ENCODE results near the gene RNF168. TPM values are rescaled to one million over a fixed set of nuclear protein-coding genes. Genes with fewer than 3 reads are reported as not detected.
"Not testable (repeated sequence)": the region's sequence is repeated elsewhere in the genome, so short reads cannot be mapped to it uniquely, and the experiment has no call there.

The RNF168 gene
- total and polyA plus RNA-seq, 8 donors = 4.4 to 27.8 (median 6.5) TPM

GRCh38 chr3:196525141-196525540 is 21.6 kb upstream of the RNF168 start:
- Histone ChIP-seq H3K4me1 (peaks cover 0 to 9% (median 4%) of the 10 kb centered on the region in 4 donors), H3K27ac (no peak overlapping the region), H3K36me3 (no peaks in the 10 kb centered on the region), H3K9me3 (peaks cover 3 to 30% (median 15%) of the 10 kb centered on the region in 4 donors), H3K4me3 (no peak overlapping the region), H3K27me3 (peaks cover 0 to 6% (median 0%) of the 10 kb centered on the region in 3 donors)
- 81 to 88% (median 87%) methylated on average over 4 of the region's 4 CpGs for WGBS, 5 donors
- DNase-seq = no peak
- TF ChIP-seq EP300 (IDR thresholded peaks at IDR 0.05) (no peak), POLR2A (IDR thresholded peaks at IDR 0.05) (no peak), CTCF (IDR thresholded peaks at IDR 0.05) (no peak), POLR2AphosphoS5 (IDR thresholded peaks at IDR 0.05) (no peak)
- intact Hi-C loops (cut with DNase I; ENCODE audit: low total_unique reads) = no loop called here

- intact Hi-C loops (cut with DNase I; ENCODE audit: low total_unique reads) = no loop called here
- DNase-seq = no peak
- no peak overlapping the region for H3K27ac ChIP-seq
- peaks cover 0 to 6% (median 0%) of the 10 kb centered on the region in 3 donors for H3K27me3 ChIP-seq
- no peaks in the 10 kb centered on the region for H3K36me3 ChIP-seq
- H3K9me3 ChIP-seq = peaks cover 7 to 36% (median 21%) of the 10 kb centered on the region in 4 donors
- WGBS, 5 donors = 55 to 70% (median 63%) methylated on average over 5 of the region's 5 CpGs
- TF ChIP-seq POLR2A (IDR thresholded peaks at IDR 0.05) = no peak
- no peak for TF ChIP-seq EP300 (IDR thresholded peaks at IDR 0.05)
- TF ChIP-seq POLR2AphosphoS5 (IDR thresholded peaks at IDR 0.05) = no peak
- no peak for TF ChIP-seq CTCF (IDR thresholded peaks at IDR 0.05)
- H3K4me1 ChIP-seq = peaks cover 0 to 9% (median 4%) of the 10 kb centered on the region in 4 donors
- H3K4me3 ChIP-seq = no peak overlapping the region
Measured at GRCh38 chr3:196524527-196524926, 21.0 kb upstream of the RNF168 start.

GRCh38 chr3:196523841-196524240 is 20.3 kb upstream of the RNF168 start:
- no peak for TF ChIP-seq CTCF (IDR thresholded peaks at IDR 0.05)
- TF ChIP-seq POLR2AphosphoS5 (IDR thresholded peaks at IDR 0.05) = no peak
- TF ChIP-seq EP300 (IDR thresholded peaks at IDR 0.05) = no peak
- no peak for TF ChIP-seq POLR2A (IDR thresholded peaks at IDR 0.05)
- DNase-seq = no peak
- intact Hi-C loops (cut with DNase I; ENCODE audit: low total_unique reads) = no loop called here
- Histone ChIP-seq H3K4me3 (no peak overlapping the region), H3K9me3 (peaks cover 12 to 42% (median 28%) of the 10 kb centered on the region in 4 donors), H3K4me1 (peaks cover 0 to 6% (median 3%) of the 10 kb centered on the region in 4 donors), H3K27ac (no peak overlapping the region), H3K36me3 (no peaks in the 10 kb centered on the region), H3K27me3 (peaks cover 0 to 5% (median 0%) of the 10 kb centered on the region in 3 donors)
- 92 to 98% (median 96%) methylated on average over 4 of the region's 4 CpGs for WGBS, 5 donors

- intact Hi-C loops (cut with DNase I; ENCODE audit: low total_unique reads); DNase-seq; H3K4me3 ChIP-seq; H3K27me3 ChIP-seq; H3K4me1 ChIP-seq; H3K36me3 ChIP-seq; H3K27ac ChIP-seq: not testable (repeated sequence)
- H3K9me3 ChIP-seq = peaks cover 14 to 62% (median 45%) of the 10 kb centered on the region in 4 donors
- WGBS, 5 donors = 80 to 90% (median 89%) methylated on average over 12 of the region's 12 CpGs
Measured at GRCh38 chr3:196521291-196521690, 17.7 kb upstream of the RNF168 start.

- 78 to 83% (median 79%) methylated on average over 5 of the region's 5 CpGs for WGBS, 5 donors
- intact Hi-C loops (cut with DNase I; ENCODE audit: low total_unique reads) = loop anchor here (10.0 kb wide), 1 partner anchor 265 kb away; no protein-coding TSS in a partner anchor
- H3K4me3 ChIP-seq = no peak overlapping the region
Measured at GRCh38 chr3:196519718-196520082, 16.1 kb upstream of the RNF168 start.

More at GRCh38 chr3:196519718-196520082, 16.1 kb upstream of the RNF168 start:
- DNase-seq = peak in 1 of 2 donors; percentile 20
- Histone ChIP-seq H3K4me1 (no peaks in the 10 kb centered on the region), H3K27me3 (no peaks in the 10 kb centered on the region), H3K27ac (no peak overlapping the region), H3K36me3 (no peaks in the 10 kb centered on the region), H3K9me3 (peaks cover 14 to 62% (median 45%) of the 10 kb centered on the region in 4 donors)
- TF ChIP-seq EP300 (IDR thresholded peaks at IDR 0.05) (no peak), CTCF (IDR thresholded peaks at IDR 0.05) (no peak), POLR2A (IDR thresholded peaks at IDR 0.05) (no peak), POLR2AphosphoS5 (IDR thresholded peaks at IDR 0.05) (no peak)

Data from stomach (tissue), 9 donors.